NCI-H526 treated with DMSO at 0.1 percent for 48 hours (cell line): ENCODE results near the gene CALCB.

Experiments
- DNase-seq: peaks from one replicate; lab custom pipeline; 2025; lab: John Stamatoyannopoulos, UW

The CALCB gene

DNA sequence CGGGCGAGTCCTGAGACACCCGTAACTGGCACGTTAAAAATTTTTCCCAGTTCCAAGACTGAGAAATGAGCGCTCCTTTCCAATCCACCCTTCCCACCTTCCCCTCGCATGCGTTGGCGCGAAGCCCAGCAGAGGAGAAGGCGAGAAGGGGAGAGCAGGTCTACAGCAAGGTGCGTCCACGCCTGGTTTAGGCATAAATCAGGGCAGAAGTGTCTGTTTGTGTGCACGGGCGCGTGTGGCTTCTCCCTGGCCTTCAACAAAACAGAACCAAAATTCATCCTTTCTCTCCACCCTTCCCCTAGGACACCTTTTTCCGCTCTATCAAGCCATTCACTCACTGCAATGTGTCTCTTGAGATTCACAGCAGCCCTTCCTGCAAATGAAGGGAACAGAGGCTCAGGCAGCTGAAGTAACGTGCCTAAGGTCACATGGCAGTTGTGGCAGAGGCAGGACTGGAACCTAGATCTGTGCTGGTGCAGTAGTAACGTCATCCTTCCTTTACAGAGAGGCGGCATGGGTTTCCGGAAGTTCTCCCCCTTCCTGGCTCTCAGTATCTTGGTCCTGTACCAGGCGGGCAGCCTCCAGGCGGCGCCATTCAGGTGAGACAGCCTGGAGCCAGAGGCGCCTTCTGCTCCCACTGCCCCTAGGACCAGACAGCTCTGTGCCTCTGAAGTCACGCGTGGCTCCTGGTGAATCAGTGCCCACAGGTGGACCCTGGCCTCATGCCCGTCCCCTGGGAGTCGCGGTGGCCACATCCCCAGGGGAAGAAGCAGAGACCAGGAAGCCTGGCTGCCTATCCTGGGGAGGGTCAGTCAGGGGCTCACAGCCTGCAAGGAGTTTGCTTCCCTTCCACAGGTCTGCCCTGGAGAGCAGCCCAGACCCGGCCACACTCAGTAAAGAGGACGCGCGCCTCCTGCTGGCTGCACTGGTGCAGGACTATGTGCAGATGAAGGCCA lies 1.1 kb downstream of the CALCB start:
- DNase-seq, result peak; percentile 87

DNA sequence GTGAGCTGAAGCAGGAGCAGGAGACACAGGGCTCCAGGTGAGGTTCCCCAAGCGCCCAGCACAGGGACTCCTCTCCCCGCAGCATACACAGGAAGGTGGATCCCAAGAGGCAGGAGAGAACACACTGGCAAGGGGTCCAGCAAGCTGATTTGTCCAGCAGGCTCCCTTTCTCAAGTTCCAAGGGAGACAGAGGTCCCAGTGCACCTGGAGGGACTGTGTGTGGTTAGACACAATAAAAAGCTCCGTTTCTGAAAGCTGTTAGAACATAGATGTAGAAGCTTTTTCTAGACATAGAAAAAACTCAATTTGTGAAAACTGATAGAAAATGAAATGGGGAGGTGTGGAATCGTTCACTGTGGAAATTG lies 1.8 kb downstream of the CALCB start:
- no peak for DNase-seq

DNA sequence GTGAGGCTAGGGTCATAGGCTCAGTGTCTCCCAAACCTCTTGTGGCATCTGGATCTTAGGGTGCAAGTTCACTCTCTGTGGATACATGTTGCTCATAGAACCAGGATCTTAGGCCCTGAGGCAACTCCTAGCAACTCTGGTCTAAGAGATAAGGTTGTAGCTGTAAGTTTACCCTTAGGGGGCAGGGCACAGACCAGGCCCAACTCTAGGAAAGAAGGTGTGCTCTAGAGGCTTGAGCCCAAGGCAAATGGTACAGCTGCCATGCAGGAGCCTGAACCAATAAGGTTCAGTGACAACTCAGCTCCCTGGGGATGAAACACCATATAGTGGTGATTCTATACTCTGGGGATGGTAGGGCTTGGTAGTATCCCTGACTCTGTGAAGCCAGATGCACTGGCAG lies 17.8 kb downstream of the CALCB start:
- DNase-seq, result no peak

DNA sequence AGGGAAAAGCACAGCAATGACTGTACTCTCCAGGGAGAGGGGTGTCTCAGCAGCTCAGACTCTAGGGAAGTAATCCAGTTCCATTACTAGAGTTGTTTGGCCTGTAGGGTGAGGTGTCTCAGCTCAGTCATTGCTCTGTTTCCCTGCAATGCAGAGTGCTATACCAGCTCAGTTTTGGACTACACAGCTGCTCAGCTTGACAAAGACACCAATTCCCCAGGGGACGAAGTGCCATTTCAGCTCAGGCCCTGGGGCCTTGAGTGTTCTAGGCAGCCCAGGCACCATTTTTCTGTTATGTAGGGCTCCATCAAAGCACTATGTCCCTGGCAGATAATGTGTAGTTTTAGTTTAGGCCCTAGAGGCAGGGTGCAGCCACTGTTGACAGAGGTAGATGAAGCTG lies 18.2 kb downstream of the CALCB start:
- DNase-seq, result no peak

DNA sequence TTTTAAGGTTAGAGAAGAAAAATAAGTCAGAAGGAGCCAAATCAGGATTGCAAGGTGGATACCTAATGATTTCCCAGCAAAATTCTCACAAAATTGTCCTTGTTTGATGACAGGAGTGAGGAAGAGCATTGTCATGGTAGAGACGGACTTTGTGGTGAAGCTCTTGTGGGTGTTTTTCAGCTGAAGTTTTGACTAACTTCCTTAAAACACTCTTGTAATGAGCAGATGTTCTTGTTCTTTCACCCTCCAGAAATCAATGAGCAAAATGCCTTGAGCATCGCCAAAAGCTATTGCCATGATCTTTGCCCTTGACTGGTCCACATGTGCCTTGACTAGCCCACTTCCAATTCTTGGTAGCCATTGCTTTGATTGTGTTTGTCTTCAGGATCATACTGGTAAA lies 20.0 kb downstream of the CALCB start:
- DNase-seq, result no peak

DNA sequence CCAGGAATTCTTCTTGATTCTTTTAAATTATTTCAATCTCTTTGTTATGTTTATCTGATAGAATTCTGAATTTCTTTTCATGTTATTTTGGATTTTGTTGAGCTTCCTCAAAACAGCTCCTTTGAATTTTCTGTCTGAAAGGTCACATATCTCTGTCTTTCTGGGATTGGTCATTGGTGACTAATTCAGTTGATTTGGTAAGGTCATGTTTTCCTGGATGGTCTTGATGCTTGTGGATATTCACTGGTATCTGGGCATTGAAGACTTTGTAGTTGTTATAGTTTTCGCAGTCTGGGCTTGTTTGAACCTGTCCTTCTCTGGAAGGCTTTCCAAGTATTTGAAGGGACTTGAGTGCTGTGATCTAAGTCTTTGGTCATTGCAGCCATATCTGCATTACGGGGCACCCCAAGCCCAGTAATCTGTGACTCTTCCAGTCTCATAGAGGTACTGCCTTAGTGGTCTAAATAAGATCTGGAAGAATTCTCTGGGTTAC lies 22.4 kb downstream of the CALCB start:
- DNase-seq, result no peak

DNA sequence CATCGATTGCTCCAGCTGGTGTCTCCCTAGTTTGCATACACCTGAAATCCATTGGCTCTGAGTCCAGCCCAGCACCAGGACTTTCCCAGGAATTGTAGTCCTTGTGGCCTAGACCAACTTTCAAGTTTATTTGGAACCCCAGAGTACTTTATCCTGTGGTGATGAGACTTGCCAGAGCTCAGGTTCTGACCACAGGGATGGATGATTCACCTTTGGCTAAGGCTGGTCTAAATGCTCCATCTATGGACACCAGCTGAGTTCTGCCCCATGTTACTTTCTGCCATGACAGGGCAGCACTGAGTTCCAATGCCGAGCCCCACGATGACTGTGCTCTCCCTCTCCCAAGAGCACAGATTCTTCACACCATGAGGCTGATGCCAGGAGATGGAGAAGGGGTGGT lies 24.0 kb downstream of the CALCB start:
- no peak for DNase-seq

DNA sequence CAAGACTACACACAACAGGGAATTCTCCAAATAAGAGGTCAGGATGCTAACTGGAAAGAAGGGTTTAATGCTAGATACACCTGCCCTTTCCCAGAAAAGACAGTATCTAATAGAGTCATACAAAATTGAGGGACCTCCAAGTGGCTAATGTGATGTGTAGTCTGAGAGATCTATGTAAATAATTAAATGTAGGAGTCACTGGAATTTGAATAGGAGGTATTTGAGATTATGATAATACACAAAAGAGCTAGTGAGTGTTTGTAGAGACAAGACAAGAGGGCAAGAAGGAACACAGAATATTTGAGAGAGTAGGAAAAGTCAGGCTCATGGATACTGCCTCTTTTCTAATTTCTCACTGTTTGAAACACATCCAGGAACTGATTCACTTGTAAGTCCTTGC lies 25.9 kb downstream of the CALCB start:
- peak; percentile 62 for DNase-seq

DNA sequence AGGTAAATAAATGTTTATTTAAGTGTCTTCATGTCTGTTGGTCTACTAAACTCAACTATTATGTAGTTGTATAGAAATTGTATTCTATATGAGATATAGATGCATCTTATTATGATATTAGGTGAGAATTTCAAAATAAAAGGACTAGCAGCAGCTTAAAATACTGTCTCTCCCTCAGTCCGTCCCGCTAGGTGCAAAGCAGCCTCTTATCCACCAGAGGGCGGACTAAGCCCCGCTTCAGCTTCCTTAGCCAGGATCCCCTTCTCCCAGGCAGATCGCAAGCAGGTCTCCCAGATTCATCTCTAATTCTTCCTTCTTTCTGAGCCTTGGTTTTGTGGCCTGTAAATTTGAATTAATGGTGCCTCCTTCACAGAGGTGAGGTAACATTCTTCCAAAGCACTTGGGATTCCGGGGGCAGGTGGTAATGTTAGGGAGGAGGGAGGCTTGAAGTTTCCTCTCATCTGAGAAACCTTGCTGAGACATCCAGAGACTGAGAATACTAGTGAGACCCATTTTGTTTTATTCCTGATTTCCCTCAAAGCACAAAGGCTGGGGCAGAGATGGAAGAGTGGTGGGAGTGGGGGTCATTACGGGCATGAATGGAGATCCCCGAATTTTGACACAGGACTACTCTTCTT lies 27.8 kb downstream of the CALCB start:
- peak; percentile 30 for DNase-seq

DNA sequence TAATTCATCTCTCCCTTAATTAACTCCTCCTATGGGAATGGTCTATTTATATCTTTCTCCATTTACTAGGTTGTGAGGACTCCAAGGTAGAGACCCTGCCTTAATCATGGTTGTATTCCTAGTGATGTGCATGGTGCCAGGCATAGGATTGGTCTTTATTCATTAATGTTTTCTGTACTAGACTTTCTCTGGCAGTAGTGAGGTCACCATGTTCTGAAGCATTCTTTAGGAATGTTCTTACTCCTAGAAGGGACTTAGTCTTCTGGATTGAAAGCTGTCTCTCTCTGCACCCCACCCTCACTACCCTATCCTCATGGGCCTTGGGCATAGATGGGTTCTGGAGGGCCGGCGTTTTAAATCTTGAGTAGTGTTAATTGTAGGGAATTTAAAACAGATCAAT lies 30.8 kb downstream of the CALCB start:
- no peak for DNase-seq

DNA sequence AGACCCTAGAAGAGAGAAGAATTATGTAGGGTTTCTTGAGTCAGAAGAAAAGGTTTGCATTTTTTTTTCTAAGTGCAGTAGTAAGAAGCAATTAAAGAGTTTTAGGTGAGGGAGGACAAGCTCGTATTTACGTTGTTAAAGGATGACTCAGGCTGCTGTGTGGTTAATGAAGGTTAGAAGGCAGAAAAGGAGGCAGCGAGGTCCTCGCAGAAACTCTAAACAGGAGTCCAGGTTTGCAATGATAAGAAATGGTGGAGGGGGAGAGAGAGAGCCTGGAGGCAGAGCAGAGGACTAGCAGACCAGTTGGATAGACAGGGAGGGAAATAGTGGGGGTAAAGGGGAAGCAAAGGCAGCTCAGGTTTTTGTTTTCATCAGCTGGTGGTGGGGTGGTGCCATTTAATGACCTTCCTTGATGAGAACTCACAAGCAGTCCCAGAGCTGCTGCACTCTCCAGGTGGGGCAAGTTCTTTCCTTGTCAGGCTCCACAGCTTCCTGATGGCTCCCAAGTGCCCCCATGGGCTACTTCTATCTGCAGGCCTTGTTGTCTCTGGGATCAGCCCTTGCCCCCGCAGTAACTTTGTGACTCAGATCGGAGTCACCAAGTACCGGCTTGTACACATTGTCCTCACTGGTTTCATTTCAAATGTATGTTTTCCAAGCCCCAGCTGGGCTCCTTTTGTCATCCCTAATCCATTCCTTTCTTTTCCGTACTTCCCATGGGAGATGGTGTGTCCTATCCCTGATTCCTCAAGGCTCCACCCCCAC lies 33.0 kb downstream of the CALCB start:
- DNase-seq, result no peak

DNA sequence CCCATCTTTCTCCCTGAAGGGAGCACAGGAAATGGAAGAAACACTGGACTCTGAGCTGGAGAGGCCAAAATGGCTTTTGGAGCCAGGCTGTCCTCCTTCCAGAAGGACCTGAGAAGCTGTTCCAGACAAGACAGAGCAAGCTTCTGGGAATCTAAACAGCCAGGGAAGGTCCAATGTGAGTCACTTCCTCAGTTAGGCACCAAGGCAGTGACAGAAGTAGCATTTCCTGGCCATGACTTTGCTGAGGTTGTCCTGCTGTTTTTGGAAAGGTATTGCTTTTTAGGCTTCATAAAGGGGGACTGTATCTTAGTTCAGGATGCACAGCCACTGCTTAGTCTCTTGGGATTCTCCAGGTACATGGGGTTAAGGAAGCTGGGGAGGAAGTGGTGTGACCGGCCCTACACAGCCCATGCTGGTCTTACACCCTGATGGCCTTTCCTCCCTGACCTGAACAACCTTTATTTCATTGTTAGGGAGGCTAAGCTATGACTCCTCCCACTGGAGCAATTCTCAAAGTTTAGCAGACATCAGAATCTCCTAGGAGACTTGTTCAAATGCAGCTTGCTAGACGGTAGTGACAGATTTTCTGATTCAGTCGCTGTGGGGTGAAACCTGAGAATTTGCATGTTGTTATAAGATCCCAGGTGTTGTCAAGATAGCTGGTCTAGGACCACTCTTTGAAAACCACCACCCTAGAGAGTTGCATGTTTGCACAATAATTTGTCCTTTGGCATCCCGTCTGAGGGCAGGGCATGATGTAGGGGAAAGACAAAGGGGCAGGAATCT lies 34.5 kb downstream of the CALCB start:
- DNase-seq, result peak; percentile 16

DNA sequence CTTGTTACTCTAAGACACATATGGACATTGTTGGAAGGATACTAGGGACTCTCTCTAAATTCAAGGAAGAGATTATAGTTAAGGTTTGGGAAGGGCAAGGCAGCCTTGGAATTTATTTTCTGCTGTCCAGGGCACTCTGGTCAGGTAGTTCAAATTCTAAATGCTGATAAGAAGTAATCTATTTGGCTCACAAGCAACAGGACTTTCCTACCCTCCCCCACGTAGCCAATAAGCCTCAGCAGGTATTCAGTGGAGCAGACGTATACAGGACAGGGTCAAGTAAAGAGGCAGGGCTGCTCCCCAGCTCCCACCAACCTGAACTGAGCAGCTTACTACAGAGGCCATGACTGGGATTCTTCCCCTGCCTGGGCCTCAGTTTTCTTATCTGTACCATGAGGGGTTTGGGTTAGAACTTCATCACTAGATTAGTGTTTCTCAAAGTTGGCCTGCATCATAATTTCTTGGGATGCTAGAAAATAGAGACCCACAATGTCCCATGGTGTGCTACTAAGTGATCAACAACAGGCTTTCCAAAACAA lies 35.3 kb downstream of the CALCB start:
- DNase-seq, result no peak

DNA sequence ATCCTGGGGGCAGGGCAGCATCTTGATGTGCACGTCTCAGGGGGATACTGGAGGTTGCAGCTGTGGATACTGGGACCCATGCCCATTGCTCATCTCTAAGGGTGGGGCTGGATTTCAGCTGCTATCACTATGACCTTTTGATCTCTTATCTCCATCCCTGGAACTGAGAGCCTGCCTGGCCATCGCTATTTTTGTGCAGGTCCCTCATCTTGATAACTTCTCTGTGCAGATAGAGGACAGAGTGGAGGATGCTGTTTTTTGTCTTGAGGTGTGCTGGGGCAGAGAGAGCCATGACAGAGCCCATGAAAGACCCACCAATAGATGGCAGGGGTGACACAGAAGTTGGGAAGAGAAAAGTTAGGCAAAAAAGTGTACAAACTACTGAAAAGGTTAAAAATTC lies 36.2 kb downstream of the CALCB start:
- DNase-seq, result no peak

DNA sequence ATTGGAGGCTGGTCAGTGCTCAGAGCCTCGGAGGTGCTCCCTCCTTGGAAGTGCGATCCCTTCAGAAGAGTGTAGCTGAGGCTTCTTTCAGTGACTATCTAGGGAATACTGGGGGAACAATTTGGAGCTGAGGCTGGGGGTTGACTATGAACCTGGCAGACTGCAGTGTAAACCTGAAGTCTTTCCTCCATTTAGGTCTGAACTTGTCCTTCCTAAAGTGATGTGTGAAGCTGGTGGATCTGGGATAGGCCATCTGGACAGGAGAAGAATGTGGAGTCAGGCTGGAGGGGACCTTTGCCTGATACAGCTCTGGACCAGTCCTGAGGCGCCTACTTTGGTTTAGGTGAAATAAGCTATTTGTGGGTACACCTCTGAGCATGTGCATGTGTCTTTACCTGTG lies 37.8 kb downstream of the CALCB start:
- no peak for DNase-seq

DNA sequence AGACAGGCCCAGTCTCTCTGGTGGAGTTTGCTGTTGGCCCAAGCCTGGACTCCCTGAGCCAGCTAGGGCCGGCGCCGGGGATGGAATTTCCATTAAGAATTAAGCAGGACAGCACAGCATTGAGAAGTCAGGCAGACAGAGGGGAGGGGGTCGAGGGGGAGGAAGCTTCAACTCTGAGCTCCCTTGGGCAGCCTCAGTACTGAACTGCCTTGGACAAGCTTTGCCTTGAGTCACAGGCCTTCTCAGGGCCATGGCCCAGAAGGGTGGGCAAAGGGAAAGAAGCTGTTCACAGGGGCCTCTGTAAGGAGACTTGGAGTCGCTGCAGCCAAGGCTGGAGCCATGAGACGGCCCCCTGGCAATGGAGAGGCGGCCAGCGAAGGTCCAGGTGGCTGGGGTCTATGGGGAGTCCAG lies 38.7 kb downstream of the CALCB start:
- no peak for DNase-seq

DNA sequence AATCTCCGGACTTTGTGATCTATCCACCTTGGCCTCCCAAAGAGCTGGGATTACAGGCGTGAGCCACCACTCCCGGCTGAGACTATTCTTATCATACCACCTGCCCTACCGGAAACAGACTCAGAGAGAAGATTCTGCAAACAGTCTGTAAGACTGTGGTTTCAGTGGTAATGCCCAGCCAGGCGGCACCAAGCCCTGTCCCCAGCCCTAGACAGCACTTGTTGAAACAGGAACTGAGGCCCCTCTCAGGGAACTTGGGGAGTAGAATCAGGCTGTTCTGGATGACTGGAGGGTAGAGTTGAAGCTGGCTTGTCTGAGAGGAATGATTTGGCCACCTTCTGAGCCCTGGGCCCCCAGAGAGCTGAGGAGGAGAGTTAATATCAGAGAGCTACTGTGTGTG lies 40.0 kb downstream of the CALCB start:
- no peak for DNase-seq

DNA sequence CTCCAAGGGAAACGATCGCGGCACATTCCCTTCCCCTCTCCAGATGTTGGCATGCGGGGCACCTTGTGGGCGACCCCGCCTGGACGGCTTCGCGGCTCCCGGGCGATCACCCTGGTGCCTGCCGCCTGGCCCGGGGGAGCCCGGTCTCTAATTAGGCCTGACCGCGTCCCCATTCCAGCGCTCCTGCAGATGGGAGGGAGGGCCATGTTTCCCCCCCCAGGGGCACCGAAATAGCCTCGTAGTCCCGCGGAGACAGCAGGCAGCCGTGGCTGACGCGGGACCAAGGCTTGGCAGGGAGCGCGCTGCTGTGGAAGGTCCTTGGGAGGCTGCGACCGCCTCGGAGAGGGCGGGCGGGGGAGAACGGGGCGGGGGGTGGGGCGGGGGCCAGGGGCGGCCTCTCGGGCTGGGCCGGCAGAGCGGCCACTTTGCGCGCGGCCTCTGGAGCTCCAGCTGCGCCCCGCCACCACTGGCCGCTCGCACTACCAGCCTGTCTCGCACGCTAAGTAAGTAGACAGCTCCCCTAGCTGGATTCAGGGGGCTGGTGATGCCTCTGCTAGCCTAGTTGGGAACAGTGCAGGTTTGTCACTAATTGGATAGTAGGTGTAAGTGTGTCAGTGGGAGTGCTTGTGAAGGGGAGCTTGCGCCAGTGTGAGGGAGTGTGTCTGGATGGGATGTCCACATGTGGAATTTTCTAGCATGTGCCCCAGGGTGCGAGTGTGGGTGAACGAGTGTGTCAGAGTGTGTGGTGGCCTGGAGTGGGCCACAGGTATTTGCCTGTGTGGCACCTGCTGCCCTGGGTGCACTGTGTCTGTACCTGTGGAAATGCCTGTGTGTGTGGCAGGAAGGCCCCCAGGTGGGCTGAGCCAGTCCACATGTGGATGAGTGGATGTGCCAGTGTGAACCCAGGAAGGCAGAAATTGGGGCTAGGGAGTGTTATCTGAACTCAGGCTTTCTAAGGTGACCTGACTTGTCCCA lies 41.4 kb downstream of the CALCB start, which contains the start of gene INSC:
Gene INSC, plus strand, starts transcription at position 423 of the 975 bp plus-strand sequence. CDS start 34,252 bp downstream, outside the sequence.
- no peak for DNase-seq

DNA sequence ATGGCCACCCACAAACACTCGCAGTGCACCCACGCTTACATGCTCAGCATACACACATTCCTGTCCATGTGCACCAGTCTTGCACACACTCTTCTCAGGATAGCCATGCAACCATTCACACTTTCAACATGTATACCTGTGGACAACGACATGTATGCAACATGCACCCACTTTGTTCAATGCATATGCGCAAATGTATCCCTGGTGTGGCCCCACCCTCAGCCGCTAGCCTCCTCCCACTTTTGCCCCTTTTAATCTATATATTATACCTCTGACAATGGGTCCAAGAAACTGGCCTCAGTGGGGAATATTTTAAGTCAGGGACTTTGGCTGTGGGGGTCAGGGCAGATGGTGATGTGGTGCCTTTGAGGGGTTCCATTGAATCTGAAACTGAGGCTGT lies 42.3 kb downstream of the CALCB start:
- no peak for DNase-seq

DNA sequence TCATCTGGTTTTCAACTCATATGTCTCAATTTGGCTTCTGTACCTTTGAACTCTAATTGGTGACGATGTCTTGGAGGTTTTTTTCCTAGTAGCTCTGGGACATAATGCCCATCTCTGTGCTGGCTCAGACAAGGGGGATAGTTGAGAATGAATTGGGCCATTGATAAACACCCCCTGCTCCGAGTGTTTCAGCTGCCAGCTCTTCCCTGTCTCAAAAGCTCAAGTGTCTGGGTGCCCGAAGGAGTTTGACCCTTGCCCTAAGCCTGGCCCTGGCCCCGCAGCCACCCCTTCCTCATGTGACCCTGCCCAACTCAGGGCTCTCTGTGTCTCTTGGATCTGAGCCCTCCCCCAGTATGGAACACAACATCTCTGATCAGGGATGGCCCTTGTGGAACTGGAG lies 44.4 kb downstream of the CALCB start:
- DNase-seq, result no peak
